Gastrocnemius medialis (tissue), 4 donors: ENCODE data around the gene CNIH3.

Experiments used
- POLR2A ChIP-seq, 2 donors: fragments of 450-650 bp; IDR thresholded peaks; one replicate each; pipeline ENCODE4 v1.6.1; 2017; ENCODE audit warnings: antibody characterized with exemption in 2 of 2, mild to moderate bottlenecking in 2 of 2, moderate library complexity in 2 of 2
- TF ChIP-seq, protein P1 (sequence below), 5 experiments: fragments of 450-650 bp in 3 of 5; fragments of 200-600 bp in 2 of 5; sonication (generic) in 2 of 5; IDR thresholded peaks in 4 of 5; conservative IDR thresholded peaks in 1 of 5; 1 replicate in 4 of 5; 2 replicates in 1 of 5; pipeline ENCODE4 v1.5.1; 2016 to 2019; ENCODE audit warnings: antibody characterized with exemption in 5 of 5, mild to moderate bottlenecking in 3 of 5, moderate library complexity in 3 of 5

GRCh38 chr1:224718470-224719053, 102.4 kb downstream of the CNIH3 start:
- TF ChIP-seq, protein P1, sequence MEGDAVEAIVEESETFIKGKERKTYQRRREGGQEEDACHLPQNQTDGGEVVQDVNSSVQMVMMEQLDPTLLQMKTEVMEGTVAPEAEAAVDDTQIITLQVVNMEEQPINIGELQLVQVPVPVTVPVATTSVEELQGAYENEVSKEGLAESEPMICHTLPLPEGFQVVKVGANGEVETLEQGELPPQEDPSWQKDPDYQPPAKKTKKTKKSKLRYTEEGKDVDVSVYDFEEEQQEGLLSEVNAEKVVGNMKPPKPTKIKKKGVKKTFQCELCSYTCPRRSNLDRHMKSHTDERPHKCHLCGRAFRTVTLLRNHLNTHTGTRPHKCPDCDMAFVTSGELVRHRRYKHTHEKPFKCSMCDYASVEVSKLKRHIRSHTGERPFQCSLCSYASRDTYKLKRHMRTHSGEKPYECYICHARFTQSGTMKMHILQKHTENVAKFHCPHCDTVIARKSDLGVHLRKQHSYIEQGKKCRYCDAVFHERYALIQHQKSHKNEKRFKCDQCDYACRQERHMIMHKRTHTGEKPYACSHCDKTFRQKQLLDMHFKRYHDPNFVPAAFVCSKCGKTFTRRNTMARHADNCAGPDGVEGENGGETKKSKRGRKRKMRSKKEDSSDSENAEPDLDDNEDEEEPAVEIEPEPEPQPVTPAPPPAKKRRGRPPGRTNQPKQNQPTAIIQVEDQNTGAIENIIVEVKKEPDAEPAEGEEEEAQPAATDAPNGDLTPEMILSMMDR (IDR thresholded peaks at IDR 0.05 in 4 of 5, conservative IDR thresholded peaks at IDR 0.05 in 1 of 5), result no peak
- no peak for TF ChIP-seq POLR2A (IDR thresholded peaks at IDR 0.05)
